Measurements from ENCODE around the gene PODN. TPM values are rescaled to one million over a fixed set of nuclear protein-coding genes. Genes with fewer than 3 reads are reported as not detected.
A peak's percentile ranks its signal among the peaks of the same experiment; 100 is the strongest.

PODN gene
- total and polyA plus RNA-seq, 8 donors = 8.3 to 356 (median 33.5) TPM

GRCh38 chr1:53108646-53109580 is 46.9 kb downstream of the PODN start:
- peak overlapping the region; percentile 32 to 77 (median 56) for H3K27ac ChIP-seq
- no peak for TF ChIP-seq EP300 (IDR thresholded peaks at IDR 0.05)
- TF ChIP-seq POLR2AphosphoS5 (IDR thresholded peaks at IDR 0.05) = no peak
- no peak for TF ChIP-seq CTCF (IDR thresholded peaks at IDR 0.05)
- TF ChIP-seq POLR2A (IDR thresholded peaks at IDR 0.05) = no peak
- no peaks in the 10 kb centered on the region for H3K36me3 ChIP-seq
- H3K4me1 ChIP-seq = peaks cover 41 to 56% (median 47%) of the 10 kb centered on the region in 4 donors
- intact Hi-C loops (cut with DNase I; ENCODE audit: low total_unique reads) = no loop called here
- peak in 1 of 2 donors; percentile 72 for DNase-seq
- WGBS, 5 donors = 25 to 49% (median 35%) methylated on average over 14 of the region's 14 CpGs
- H3K4me3 ChIP-seq = no peak overlapping the region
- peaks cover 0 to 6% (median 0%) of the 10 kb centered on the region in 4 donors for H3K9me3 ChIP-seq
- no peaks in the 10 kb centered on the region for H3K27me3 ChIP-seq

- H3K27me3 ChIP-seq = no peaks in the 10 kb centered on the region
- H3K4me1 ChIP-seq = peaks cover 46 to 65% (median 50%) of the 10 kb centered on the region in 4 donors
- peaks cover 0 to 6% (median 0%) of the 10 kb centered on the region in 4 donors for H3K9me3 ChIP-seq
- H3K27ac ChIP-seq = peak overlapping the region; percentile 32 to 59 (median 47)
- no peaks in the 10 kb centered on the region for H3K36me3 ChIP-seq
- no peak overlapping the region for H3K4me3 ChIP-seq
- intact Hi-C loops (cut with DNase I; ENCODE audit: low total_unique reads) = no loop called here
- 41 to 54% (median 49%) methylated on average over 18 of the region's 18 CpGs for WGBS, 5 donors
- DNase-seq = peak; percentile 48 to 81
- TF ChIP-seq POLR2AphosphoS5 (IDR thresholded peaks at IDR 0.05) (no peak), EP300 (IDR thresholded peaks at IDR 0.05) (no peak), POLR2A (IDR thresholded peaks at IDR 0.05) (no peak), CTCF (IDR thresholded peaks at IDR 0.05) (no peak)
Measured at GRCh38 chr1:53110370-53111072, 48.5 kb downstream of the PODN start.

- Histone ChIP-seq H3K4me3 (no peak overlapping the region), H3K4me1 (peaks cover 50 to 71% (median 56%) of the 10 kb centered on the region in 4 donors), H3K27me3 (no peaks in the 10 kb centered on the region), H3K27ac (peak overlapping the region; percentile 32 to 59 (median 47)), H3K36me3 (no peaks in the 10 kb centered on the region), H3K9me3 (peaks cover 0 to 6% (median 0%) of the 10 kb centered on the region in 4 donors)
- 63 to 77% (median 71%) methylated on average over 10 of the region's 10 CpGs for WGBS, 5 donors
- TF ChIP-seq EP300 (IDR thresholded peaks at IDR 0.05) = no peak
- TF ChIP-seq POLR2AphosphoS5 (IDR thresholded peaks at IDR 0.05) = no peak
- TF ChIP-seq POLR2A (IDR thresholded peaks at IDR 0.05) = no peak
- no peak for TF ChIP-seq CTCF (IDR thresholded peaks at IDR 0.05)
- DNase-seq = peak; percentile 51 to 78
- intact Hi-C loops (cut with DNase I; ENCODE audit: low total_unique reads) = no loop called here
Measured at GRCh38 chr1:53111073-53111556, 49.1 kb downstream of the PODN start.

- Histone ChIP-seq H3K27ac (peak overlapping the region in 1 of 5 donors; percentile 52), H3K4me3 (no peak overlapping the region), H3K27me3 (no peaks in the 10 kb centered on the region), H3K36me3 (no peaks in the 10 kb centered on the region), H3K4me1 (peaks cover 54 to 77% (median 62%) of the 10 kb centered on the region in 4 donors), H3K9me3 (peaks cover 0 to 6% (median 0%) of the 10 kb centered on the region in 4 donors)
- DNase-seq = no peak
- no peak for TF ChIP-seq POLR2AphosphoS5 (IDR thresholded peaks at IDR 0.05)
- TF ChIP-seq CTCF (IDR thresholded peaks at IDR 0.05) = no peak
- no peak for TF ChIP-seq POLR2A (IDR thresholded peaks at IDR 0.05)
- TF ChIP-seq EP300 (IDR thresholded peaks at IDR 0.05) = no peak
- 29 to 63% (median 51%) methylated on average over 5 of the region's 5 CpGs for WGBS, 5 donors
- intact Hi-C loops (cut with DNase I; ENCODE audit: low total_unique reads) = no loop called here
Measured at GRCh38 chr1:53111693-53112092, 49.7 kb downstream of the PODN start.

All from stomach (tissue), 9 donors.